GM19099 (cell line): ENCODE measurements around the gene LEFTY2.

Experiments used
- POLR2A ChIP-seq: IDR thresholded peaks from 3 replicates; pipeline ENCODE4 v1.6.1; 2011; ENCODE audit warnings: low read depth; ENCODE audit not compliant: insufficient read length; ENCODE audit errors: extremely low read depth

LEFTY2 gene, protein sequence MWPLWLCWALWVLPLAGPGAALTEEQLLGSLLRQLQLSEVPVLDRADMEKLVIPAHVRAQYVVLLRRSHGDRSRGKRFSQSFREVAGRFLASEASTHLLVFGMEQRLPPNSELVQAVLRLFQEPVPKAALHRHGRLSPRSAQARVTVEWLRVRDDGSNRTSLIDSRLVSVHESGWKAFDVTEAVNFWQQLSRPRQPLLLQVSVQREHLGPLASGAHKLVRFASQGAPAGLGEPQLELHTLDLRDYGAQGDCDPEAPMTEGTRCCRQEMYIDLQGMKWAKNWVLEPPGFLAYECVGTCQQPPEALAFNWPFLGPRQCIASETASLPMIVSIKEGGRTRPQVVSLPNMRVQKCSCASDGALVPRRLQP

DNA sequence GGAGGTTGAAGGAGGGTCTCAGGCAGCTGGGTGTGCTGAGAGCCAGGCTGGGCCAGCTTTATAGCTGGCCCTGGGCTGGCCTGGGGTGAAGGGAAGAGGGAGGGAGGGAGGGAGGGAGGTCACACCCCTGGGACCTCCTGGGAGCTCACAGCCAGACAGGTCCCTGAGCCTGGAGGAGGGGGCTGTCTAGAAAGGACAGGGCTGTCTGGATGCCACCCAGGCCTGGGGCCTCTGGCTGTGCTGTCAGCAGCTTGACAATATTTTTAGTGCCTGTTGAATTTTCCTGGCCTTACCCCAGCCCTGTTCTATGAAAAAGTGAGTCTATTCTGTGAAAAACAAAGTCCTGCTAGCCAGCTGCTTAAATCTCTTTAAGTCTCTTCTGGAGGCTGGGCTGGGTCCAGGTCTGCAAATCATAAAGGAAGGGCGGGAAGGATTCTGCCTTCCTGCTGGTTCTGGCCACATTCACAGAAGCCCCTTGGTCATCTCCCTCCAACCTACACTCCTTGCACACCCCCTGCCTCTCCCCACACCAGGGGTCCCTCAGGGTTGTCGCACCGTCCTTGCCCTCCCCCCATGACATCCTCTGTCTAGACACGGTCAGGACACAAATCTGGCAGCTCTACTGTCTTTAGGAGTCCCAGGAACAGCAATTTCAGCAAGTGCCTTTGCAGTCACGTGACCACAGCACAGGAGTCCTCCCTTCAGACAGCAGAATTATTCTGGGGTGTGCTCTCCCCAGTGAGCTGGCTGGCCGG lies at the start of gene LEFTY2:
TSS of gene LEFTY2 (minus strand) at position 34 of the 755 bp plus-strand sequence. CDS start 80 bp downstream, outside the sequence.
- TF ChIP-seq POLR2A = no peak

DNA sequence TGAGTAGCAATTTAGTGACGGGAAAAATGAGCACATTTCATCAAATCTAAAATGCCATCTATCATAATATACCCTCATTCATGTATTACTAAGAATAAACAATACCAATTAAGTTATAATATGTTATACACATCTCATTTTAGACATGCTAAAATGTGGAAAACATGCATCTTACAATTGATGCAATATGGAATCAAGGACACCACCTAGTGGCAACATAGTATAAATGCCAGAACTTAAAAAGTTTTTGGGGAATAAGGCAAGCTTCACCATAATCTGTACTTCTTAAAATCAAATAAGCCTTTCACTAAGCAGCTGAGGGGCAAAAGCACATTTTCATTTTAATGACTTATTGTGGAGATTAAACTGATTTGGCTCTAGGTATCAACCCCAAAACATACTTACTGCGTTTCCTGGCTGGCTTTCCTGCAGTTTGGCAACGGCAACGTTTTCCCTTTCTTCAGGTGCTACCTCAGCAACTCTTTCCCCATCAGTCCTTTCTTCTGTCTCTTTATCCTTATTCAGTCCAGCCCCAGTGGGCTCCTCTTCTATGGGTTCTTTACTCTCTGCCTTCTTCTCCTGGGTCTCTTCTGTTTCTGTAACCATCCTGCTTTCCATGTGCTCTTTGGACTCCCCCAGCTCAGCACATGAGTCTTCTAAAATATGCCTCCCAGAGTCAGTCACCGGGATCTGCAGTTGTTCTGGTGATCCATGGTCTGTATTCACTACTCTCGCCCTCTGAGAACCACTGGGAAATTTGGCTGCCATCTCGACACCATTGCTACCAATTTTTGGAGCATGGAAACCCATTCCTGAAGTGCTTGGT lies 46.7 kb upstream of the LEFTY2 start:
- TF ChIP-seq POLR2A = no peak

DNA sequence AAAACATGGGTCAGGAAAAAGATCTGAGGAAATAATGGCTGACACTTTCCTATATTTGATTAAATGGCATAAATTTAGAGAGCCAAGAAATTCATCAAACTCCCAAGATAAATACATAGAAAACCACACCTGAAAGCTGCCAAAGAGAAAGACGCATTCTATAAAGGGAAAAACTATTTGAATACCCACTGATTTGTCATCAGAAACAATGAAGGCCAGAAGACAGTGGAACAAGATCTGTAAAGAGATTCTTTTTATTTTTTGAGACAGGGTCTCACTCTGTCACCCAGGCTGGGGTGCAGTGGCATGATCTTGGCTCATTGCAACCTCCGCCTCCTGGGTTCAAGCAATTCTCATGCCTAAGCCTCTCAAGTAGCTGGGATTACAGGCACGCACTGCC lies 40.7 kb upstream of the LEFTY2 start:
- no peak for TF ChIP-seq POLR2A

DNA sequence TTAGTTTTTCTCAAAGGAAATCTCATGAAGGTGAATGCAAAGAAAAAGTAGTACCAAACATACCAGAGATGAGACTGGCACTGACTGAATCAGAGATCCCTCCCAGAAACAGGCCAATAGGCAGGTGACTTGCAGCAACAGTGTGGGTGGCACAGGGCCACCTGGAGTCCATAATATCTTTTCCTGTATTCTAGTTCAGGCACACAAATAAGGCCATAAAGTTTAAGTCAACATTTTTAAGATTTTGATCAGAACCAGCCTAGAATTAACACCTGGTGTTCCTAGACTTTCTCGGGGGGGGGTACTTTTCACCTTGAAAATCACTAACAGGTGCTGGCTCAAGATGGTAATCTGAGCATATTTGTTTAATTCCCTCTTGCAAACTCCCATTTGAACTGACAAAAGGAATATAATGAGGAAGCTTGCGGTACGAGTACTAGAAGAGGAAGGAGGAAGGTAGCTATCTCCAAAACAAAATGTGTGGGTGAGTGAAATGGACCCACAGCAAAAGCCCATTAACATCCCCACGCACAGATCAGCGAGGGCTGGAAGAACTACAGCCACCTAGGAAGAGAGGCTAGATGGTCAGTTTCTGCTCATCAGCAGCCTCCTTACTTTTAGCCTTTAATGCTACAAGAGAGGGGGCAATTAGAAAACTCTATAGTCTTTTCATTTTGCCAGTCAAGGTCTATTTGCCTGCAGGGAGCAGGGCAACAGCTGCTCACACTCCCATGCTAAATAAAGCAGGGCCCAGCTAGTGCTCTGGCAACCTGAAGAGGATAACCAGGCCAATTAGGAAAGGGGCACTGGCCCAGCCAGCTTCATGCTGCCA lies 39.2 kb upstream of the LEFTY2 start:
- no peak for TF ChIP-seq POLR2A

DNA sequence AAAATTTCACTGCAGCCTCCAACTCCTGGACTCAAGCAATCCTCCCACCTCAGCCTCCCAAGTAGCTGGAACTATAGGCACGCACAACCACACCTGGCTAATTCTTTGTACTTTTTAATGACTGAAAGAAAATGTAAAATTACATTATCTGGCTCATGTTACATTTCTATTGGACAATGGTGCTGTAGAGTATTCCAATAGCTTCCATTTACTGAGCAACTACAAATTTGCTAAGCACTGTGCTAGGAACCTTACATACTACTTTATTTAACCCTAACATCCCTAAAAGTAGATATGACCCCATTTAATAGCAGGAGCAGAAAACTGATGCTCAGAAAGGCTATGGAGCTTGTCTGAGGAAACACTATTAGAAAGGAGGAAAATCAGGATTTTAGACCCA lies 38.4 kb upstream of the LEFTY2 start:
- TF ChIP-seq POLR2A = no peak

DNA sequence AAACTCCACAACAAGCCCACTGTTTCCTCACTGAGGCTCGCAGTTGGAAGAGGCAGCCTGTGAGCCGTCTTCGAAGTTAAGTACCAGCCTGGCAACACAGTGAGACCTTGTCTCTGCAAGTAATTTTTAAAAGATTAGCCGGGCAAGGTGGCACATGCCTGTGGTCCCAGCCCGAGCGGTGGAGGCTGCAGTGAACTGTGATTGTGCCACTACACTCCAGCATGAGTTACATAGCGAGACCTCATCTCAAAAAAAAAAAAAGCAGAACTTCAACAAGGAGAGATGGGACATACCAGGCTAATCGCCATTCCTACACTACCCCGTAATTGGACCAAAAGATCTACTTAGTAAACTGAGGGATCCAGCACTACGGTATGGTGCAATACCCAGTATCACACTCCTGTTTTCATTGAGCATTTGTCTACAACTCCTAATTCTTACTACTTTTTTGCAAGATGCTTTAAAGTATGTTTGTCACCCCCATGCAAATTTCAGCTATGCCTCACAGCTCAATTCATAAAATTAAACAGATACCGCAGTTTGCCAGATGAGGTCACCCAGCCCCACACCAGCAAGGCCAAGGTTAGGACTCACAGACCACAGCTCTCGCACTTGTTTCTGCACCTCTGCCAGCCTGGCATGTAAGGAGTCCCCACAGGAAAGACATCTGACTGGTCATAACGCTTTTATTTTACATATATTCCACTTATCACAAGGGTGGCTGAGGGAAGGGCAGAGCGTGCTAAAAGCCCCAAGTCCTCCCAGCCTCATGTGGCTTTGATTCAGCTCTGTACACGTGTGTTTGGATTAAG lies 37.1 kb upstream of the LEFTY2 start:
- no peak for TF ChIP-seq POLR2A

DNA sequence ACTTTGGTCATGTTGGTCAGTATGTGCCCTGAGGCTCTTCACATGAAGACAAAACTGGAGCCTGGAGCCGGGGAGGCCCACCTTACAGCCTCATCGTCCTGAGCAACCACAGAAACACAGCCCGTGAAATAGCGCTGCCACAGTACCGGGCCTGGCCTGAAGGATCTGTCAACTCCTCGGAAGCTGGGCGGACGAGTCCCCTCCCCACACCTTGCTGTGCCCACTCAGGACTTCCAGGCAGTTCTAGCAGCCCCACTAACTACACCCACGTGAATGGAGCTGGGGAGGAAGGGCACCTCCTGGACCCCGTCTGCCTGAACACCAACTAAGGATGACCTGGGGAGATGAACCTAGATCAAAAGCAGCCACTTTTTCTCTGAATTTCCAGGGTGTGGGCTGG lies 33.4 kb upstream of the LEFTY2 start:
- TF ChIP-seq POLR2A = no peak

DNA sequence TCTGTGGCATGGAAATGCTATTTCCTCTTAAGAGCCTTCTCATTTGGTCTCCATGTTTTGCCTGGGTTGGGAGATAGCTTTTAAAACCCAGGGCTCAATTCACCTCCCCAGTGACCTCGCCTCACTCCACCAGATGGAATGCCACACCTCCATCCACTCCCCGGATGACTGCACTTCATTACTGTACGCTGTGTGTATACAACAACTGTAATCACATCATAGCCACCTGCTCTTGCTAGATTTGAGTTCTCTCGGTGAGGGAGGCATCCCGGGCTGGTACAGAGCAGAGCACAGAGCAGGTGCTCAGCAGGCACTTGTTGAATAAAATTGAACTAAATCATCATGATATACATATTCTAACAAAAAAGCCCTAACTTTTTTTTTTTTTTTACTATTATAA lies 32.1 kb upstream of the LEFTY2 start:
- no peak for TF ChIP-seq POLR2A

DNA sequence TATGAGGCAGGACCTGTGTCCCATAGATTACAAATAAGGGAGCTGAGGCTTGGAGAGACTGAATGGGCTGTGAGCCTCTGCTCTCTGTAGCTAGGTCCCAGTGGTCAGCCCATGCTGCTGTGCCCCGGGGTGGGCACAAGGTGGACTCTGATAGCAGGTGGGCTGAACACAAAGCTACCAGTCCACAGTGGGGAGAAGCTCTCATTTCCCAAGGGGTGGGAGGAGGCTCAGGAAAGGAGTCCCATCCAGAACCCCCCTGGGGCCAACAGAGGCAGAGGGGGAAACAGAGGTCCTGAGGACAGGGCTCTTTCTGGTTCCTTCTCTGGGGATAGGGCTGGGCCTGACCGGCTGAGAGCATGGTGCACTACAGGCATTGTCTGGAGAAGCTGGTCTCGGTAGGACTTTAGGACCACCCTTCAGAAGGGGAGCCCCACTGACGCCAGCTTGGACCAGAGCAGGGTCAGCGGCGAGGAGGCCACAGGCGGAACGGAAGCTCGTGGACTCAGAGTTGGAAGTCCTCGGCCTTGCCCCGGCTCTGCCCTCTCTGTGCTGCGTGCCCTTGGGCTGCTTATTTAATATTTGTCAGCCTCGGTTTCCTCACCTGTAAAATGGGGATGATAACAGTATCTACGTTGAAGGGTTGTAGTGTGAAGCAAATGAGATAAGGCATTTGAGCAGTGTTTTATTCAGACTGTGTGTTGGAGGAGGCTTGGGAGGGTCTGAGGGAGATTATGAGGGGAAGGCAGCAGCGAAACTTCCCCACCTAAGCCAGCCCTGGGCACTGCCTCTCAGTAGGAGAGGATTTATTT lies 31.5 kb upstream of the LEFTY2 start:
- no peak for TF ChIP-seq POLR2A

DNA sequence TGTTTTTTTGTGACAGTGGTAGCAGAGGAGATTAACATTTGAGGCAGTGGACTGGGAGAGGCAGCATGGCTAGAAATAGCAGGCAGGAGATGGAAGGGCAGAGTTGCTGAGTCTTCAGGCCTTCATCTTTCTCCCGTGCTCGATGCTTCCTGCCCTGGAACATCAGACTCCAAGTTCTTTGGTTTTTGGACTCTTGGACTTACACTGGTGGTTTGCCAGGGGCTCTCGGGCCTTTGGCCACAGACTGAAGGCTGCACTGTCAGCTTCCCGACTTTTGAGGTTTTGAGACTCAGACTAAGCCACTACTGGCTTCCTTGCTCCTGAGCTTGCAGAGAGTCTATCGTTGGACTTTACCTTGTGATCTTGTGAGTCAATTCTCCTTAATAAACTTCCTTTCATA lies 24.2 kb upstream of the LEFTY2 start:
- TF ChIP-seq POLR2A = no peak

DNA sequence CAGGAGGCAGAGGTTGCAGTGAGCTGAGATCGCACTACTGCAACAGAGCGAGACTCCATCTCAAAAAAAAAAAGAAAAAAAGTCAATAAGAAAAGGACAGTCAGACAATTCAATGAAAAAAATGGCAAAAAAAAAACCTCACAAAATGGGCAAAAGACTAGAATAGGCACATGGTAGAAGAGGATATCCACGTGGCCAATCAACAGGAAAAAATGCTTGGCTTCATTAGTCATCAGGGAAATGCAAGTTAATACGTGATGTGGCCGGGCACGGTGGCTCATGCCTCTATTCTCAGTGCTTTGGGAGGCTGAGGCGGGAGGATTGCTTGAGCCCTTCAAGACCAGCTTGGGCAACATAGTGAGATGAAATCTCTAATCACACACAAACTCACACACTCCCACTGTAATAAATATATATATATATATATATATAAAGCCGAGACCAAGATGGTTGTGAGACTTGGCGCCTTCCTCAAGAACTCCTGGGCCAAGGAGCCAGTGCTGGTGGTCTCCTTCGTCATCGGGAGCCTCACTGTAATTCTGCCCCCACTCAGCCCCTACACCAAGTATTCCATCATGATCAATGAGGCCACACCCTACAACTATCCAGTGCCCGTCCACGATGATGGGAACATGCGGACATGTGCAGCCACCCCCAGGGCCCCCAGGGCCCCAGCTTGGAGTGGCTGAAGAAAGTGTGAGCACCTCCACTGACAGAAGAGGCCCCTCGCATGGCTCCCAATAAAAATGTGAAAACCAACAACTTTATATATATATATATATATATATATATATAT lies 22.9 kb upstream of the LEFTY2 start:
- TF ChIP-seq POLR2A = no peak

DNA sequence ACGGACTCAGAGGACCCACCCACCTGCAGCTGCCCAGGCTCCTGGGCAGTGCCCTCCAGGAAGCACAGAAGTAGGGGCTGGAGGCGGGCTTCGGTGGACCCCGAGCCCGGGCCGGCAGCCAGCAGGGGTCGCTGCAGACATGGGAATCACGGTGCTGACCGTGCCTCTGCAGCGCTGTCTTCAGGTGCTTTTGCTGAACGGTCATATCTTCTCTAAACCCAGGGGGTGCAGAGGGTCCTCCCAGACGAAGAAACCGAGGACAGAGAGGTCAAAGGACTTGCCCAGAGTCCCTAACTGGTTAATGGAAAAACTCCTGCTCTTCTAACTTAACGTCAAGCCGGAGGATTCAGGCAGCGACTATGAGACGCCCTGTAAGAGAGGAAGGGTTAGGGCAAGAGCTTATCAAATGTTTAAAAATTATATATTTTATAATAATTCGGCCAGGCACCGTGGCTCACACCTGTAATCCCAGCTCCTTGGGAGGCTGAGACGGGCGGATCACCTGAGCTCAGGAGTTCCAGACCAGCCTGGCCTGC lies 21.5 kb upstream of the LEFTY2 start:
- TF ChIP-seq POLR2A = no peak
